ENCODE data around the gene MEGF9.

DNA sequence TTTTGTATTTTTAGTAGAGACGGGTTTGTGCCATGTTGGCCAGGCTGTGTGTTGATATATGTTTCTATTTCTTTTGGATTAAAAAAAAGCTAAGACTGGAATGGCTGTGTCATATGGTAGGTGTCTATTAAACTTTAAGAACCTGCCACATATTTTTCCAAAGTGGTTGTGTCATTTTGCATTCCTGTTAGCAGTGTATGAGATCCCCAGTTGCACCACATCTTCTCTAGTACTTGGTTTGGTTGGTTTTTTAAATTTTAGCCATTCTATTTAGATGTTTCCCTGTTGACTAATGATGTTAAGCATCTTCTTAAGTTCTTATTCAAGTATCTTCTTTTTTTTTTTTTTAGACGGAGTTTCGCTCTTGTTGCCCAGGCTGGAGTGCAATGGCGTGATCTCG lies 36.2 kb upstream of the MEGF9 start:
- TF ChIP-seq, protein P1, sequence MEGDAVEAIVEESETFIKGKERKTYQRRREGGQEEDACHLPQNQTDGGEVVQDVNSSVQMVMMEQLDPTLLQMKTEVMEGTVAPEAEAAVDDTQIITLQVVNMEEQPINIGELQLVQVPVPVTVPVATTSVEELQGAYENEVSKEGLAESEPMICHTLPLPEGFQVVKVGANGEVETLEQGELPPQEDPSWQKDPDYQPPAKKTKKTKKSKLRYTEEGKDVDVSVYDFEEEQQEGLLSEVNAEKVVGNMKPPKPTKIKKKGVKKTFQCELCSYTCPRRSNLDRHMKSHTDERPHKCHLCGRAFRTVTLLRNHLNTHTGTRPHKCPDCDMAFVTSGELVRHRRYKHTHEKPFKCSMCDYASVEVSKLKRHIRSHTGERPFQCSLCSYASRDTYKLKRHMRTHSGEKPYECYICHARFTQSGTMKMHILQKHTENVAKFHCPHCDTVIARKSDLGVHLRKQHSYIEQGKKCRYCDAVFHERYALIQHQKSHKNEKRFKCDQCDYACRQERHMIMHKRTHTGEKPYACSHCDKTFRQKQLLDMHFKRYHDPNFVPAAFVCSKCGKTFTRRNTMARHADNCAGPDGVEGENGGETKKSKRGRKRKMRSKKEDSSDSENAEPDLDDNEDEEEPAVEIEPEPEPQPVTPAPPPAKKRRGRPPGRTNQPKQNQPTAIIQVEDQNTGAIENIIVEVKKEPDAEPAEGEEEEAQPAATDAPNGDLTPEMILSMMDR (conservative IDR thresholded peaks at IDR 0.05 in 1 of 2, IDR thresholded peaks at IDR 0.05 in 1 of 2; ENCODE audit: extremely low read depth in 1 of 2, insufficient read depth in 1 of 2, low read depth in 1 of 2, low read length in 2 of 2), result no peak
- TF ChIP-seq EZH2 (IDR thresholded peaks at IDR 0.05; ENCODE audit: borderline replicate concordance, low read length), result no peak
